Mammary epithelial cell (primary cell): Measurements from ENCODE around the gene BTBD6.

Source experiments
- CTCF ChIP-seq, 2 donors: IDR thresholded peaks in 1 of 2; conservative IDR thresholded peaks in 1 of 2; 2 replicates each; pipeline ENCODE4 v1.5.1; 2011 to 2012; ENCODE audit warnings: inconsistent platforms in 2 of 2, low read length in 2 of 2, mild to moderate bottlenecking in 2 of 2, control low read depth in 1 of 2, low read depth in 1 of 2; ENCODE audit not compliant: insufficient read depth in 1 of 2; ENCODE audit errors: extremely low read depth in 1 of 2
- EZH2 ChIP-seq: IDR thresholded peaks from 2 replicates; pipeline ENCODE4 v1.6.1; 2012; ENCODE audit warnings: low read length, inconsistent platforms, borderline replicate concordance

- TF ChIP-seq EZH2 (no peak), CTCF (conservative IDR thresholded peaks at IDR 0.05 in 1 of 2, IDR thresholded peaks at IDR 0.05 in 1 of 2; ENCODE audit: extremely low read depth in 1 of 2, insufficient read depth in 1 of 2, low read depth in 1 of 2, low read length in 2 of 2) (no peak)
Observed at GRCh38 chr14:105216490-105217247, 31.7 kb upstream of the BTBD6 start.
